HL-60 (cell line): Measurements from ENCODE around the gene LEF1.

Experiments used
- GABPA ChIP-seq: IDR thresholded peaks from 2 replicates; pipeline ENCODE4 v1.6.1; 2012; ENCODE audit warnings: low read depth
- REST ChIP-seq: IDR thresholded peaks from 2 replicates; pipeline ENCODE4 v1.6.1; 2012; ENCODE audit warnings: low read depth; ENCODE audit not compliant: insufficient replicate concordance
- SPI1 ChIP-seq: IDR thresholded peaks from 2 replicates; pipeline ENCODE4 v1.6.1; 2012; ENCODE audit warnings: low read depth, mild to moderate bottlenecking, borderline replicate concordance
- TF ChIP-seq, protein P1 (sequence below): IDR thresholded peaks from one replicate; pipeline ENCODE4 v1.5.1; 2011; ENCODE audit warnings: low read length, control low read depth, inconsistent platforms; ENCODE audit not compliant: insufficient read depth

DNA sequence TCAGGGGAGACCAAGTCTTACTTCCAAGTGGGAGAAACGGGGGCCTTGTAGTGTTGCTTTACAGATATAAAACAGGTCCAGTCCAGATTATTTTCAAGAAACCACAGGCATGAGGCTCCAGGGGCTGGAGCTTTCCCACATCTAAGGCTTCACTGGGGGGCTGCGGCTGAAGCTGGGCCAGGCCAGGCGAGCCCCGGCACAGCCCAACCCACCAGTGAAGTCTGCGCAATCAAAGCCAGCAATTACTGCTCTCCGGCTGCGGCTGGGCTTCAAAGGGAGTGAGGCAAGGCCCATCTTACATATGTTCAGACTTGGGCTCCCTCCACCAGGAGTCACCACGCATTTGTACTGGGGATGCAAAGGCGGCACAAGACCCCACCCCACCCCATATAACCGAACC, 117.4 kb downstream of the LEF1 start:
- TF ChIP-seq, protein P1, sequence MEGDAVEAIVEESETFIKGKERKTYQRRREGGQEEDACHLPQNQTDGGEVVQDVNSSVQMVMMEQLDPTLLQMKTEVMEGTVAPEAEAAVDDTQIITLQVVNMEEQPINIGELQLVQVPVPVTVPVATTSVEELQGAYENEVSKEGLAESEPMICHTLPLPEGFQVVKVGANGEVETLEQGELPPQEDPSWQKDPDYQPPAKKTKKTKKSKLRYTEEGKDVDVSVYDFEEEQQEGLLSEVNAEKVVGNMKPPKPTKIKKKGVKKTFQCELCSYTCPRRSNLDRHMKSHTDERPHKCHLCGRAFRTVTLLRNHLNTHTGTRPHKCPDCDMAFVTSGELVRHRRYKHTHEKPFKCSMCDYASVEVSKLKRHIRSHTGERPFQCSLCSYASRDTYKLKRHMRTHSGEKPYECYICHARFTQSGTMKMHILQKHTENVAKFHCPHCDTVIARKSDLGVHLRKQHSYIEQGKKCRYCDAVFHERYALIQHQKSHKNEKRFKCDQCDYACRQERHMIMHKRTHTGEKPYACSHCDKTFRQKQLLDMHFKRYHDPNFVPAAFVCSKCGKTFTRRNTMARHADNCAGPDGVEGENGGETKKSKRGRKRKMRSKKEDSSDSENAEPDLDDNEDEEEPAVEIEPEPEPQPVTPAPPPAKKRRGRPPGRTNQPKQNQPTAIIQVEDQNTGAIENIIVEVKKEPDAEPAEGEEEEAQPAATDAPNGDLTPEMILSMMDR, result no peak
- TF ChIP-seq REST, result no peak
- no peak for TF ChIP-seq GABPA
- no peak for TF ChIP-seq SPI1
